K562 (cell line): ENCODE measurements around the gene GET4. TPM values are rescaled to one million over a fixed set of nuclear protein-coding genes. Genes with fewer than 3 reads are reported as not detected.
A peak's percentile ranks its signal among the peaks of the same experiment; 100 is the strongest.

ENCODE experiments used
- CEBPB ChIP-seq: fragments of 450-650 bp; IDR thresholded peaks from 2 replicates; pipeline ENCODE4 v1.6.1; 2016; ENCODE audit warnings: missing genetic modification characterization, missing compliant biosample characterization
- DPF2 ChIP-seq: fragments of 450-650 bp; IDR thresholded peaks from 2 replicates; pipeline ENCODE4 v1.6.1; 2016
- EGR1 ChIP-seq: fragments of 450-650 bp; conservative IDR thresholded peaks from 2 replicates; pipeline ENCODE4 v1.6.1; 2017; ENCODE audit warnings: mild to moderate bottlenecking
- ETV5 ChIP-seq: sonication (generic); formaldehyde crosslinking; IDR thresholded peaks from 2 replicates; pipeline ENCODE4 v1.4.0; 2020; ENCODE audit warnings: low read depth, mild to moderate bottlenecking, missing genetic modification reagents
- FOXA3 ChIP-seq, 2 experiments: fragments of 450-650 bp in 1 of 2; sonication (generic) in 1 of 2; formaldehyde crosslinking; IDR thresholded peaks in 1 of 2; conservative IDR thresholded peaks in 1 of 2; 2 replicates each; pipeline versions ENCODE4 v1.4.0 to v1.8.0; 2020 to 2022; ENCODE audit warnings: mild to moderate bottlenecking in 2 of 2, missing genetic modification reagents in 1 of 2
- MAZ ChIP-seq, 2 experiments: fragments of 450-650 bp in 1 of 2; sonication (generic) in 1 of 2; formaldehyde crosslinking; IDR thresholded peaks in 1 of 2; conservative IDR thresholded peaks in 1 of 2; 2 replicates each; pipeline versions ENCODE4 v1.4.0 to v1.5.0; 2020; ENCODE audit warnings: mild to moderate bottlenecking in 1 of 2, missing genetic modification reagents in 1 of 2
- NFIC ChIP-seq: fragments of 450-650 bp; IDR thresholded peaks from 2 replicates; pipeline ENCODE4 v1.6.1; 2017; ENCODE audit warnings: mild to moderate bottlenecking, inconsistent platforms
- PKNOX1 ChIP-seq: fragments of 450-650 bp; IDR thresholded peaks from 2 replicates; pipeline ENCODE4 v1.6.1; 2016
- PURB ChIP-seq: sonication (generic); formaldehyde crosslinking; IDR thresholded peaks from 2 replicates; pipeline ENCODE4 v1.9.0; 2021; ENCODE audit warnings: low read depth, mild to moderate bottlenecking, missing genetic modification reagents
- RBFOX2 ChIP-seq: fragments of 200-400 bp; formaldehyde crosslinking; IDR thresholded peaks from 2 replicates; pipeline ENCODE4 v1.6.1; 2017; ENCODE audit warnings: low read depth, mild to moderate bottlenecking, low read length, moderate library complexity
- SMAD4 ChIP-seq: fragments of 250-450 bp; sonication (Bioruptor Pico); conservative IDR thresholded peaks from 2 replicates; pipeline ENCODE4 v1.8.0; 2021; ENCODE audit warnings: inconsistent platforms, mild to moderate bottlenecking, moderate library complexity
- SMARCA4 ChIP-seq: fragments of 450-650 bp; IDR thresholded peaks from 2 replicates; pipeline ENCODE4 v1.6.1; 2016
- SMARCA5 ChIP-seq: fragments of 450-650 bp; IDR thresholded peaks from 2 replicates; pipeline ENCODE4 v1.6.1; 2016
- SMARCE1 ChIP-seq: fragments of 450-650 bp; IDR thresholded peaks from 2 replicates; pipeline ENCODE4 v1.7.1; 2016; ENCODE audit warnings: mild to moderate bottlenecking
- SRF ChIP-seq, 2 experiments: fragments of 250-450, 450-650 bp in 1 of 2; sonication (Bioruptor Pico) in 1 of 2; sonication (generic) in 1 of 2; formaldehyde crosslinking; IDR thresholded peaks; 2 replicates each; pipeline versions ENCODE4 v1.5.0 to v1.5.1; 2020 to 2022; ENCODE audit warnings: mild to moderate bottlenecking in 1 of 2, missing genetic modification reagents in 1 of 2
- TAF1 ChIP-seq: IDR thresholded peaks from 2 replicates; pipeline ENCODE4 v1.6.1; 2011; ENCODE audit warnings: mild to moderate bottlenecking, low read length, moderate library complexity; ENCODE audit not compliant: insufficient read depth, control insufficient read depth, severe bottlenecking; ENCODE audit errors: extremely low read depth
- TFAP4 ChIP-seq: sonication (generic); formaldehyde crosslinking; IDR thresholded peaks from 2 replicates; pipeline ENCODE4 v1.8.0; 2022; ENCODE audit warnings: missing genetic modification reagents, mild to moderate bottlenecking, moderate library complexity, borderline replicate concordance
- VEZF1 ChIP-seq: fragments of 200-800 bp; sonication (Bioruptor generic); IDR thresholded peaks from 2 replicates; pipeline ENCODE4 v1.6.1; 2017; ENCODE audit warnings: missing genetic modification characterization, missing compliant biosample characterization
- ZNF511 ChIP-seq: sonication (generic); formaldehyde crosslinking; IDR thresholded peaks from 2 replicates; pipeline ENCODE4 v1.8.0; 2022; ENCODE audit warnings: mild to moderate bottlenecking, missing genetic modification reagents
- ZNF79 ChIP-seq: fragments of 250-450 bp; sonication (Bioruptor Pico); IDR thresholded peaks from 2 replicates; pipeline ENCODE4 v1.4.0; 2020; ENCODE audit warnings: low read depth, mild to moderate bottlenecking, moderate library complexity
- polyA plus RNA-seq, 8 experiments: library from polyadenylated mRNA; depleted of rRNA in 4 of 8; stranded (reverse) in 5 of 8; unstranded in 3 of 8; fragments of >200 nt; fragmentation: Nextera tagmentation in 2 of 8; fragmentation: Illumina TruSeq in 1 of 8; extraction: Ambion mirVana in 2 of 8; extraction: Trizol in 1 of 8; gene quantifications; 2 replicates each; pipeline versions ENCODE4 v1.2.1 to v1.2.3, GENCODE V29; 2011 to 2014; ENCODE audit warnings: inconsistent platforms in 1 of 8, missing spikeins in 1 of 8
- total RNA-seq, 7 experiments: library from RNA; depleted of rRNA in 6 of 7; stranded (reverse); fragments of >200 nt in 6 of 7; fragmentation: Illumina TruSeq in 2 of 7; extraction: Trizol in 2 of 7; gene quantifications; 2 replicates each; pipeline versions ENCODE4 v1.2.1 to v1.2.3, GENCODE V29; 2011 to 2021; ENCODE audit warnings: low replicate concordance in 1 of 7
- TF ChIP-seq, protein P1 (sequence below): fragments of 250-450 bp; sonication (Bioruptor Pico); IDR thresholded peaks from 2 replicates; pipeline ENCODE4 v1.4.0; 2020; ENCODE audit warnings: mild to moderate bottlenecking, moderate library complexity

Gene GET4
- total and polyA plus RNA-seq, 9 of the 15 experiments (the other 6 are each of a cell fraction or from before 2014, with no cell fraction given), result 0.99 to 122 (median 40.4) TPM

DNA sequence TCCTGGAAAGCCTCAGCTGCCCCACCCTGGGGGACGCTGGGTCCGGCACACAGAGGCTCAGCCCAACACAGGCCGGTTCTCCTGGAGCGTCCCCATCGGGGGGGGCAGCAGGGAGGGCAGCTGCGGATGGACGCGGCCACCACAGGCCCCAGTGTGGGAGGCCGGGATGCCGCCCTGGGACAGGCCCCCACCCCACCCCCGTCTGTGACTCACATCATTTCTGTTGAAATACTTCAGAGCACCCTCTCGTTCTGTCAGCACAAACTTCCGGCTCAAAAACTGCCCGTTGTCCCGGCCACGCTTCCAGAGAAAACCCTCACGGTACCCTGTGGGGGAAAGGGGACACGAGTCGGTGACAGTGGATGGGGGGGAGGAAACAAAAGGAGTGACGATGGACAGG, 28.5 kb downstream of the GET4 start (continued):
- TF ChIP-seq FOXA3 (CRISPR knock-in tag; conservative IDR thresholded peaks at IDR 0.05 in 1 of 2, IDR thresholded peaks at IDR 0.05 in 1 of 2) (no peak), PKNOX1 (peak; percentile 48), ETV5 (CRISPR knock-in tag) (peak; percentile 76; the same call in 1 of the 2 replicates), SMARCE1 (0 out of 2 replicates have a peak, but pooled peaks have one; percentile 36), SMARCA5 (0 out of 2 replicates have a peak, but pooled peaks have one; percentile 27), SMAD4 (CRISPR knock-in tag) (peak; percentile 25; the same call in 1 of the 2 replicates), SRF (CRISPR knock-in tag; IDR thresholded peaks at IDR 0.05) (peak in 1 of 2 experiments; percentile 29; a peak in 1 of 4 replicates), TAF1 (no peak), CEBPB (tag) (0 out of 2 replicates have a peak, but pooled peaks have one; percentile 32), TFAP4 (CRISPR knock-in tag) (peak; percentile 50; the same call in 1 of the 2 replicates), ZNF79 (CRISPR knock-in tag) (no peak), EGR1 (peak; percentile 26; the same call in 1 of the 2 replicates), DPF2 (peak; percentile 41), SMARCA4 (peak; percentile 67; the same call in 1 of the 2 replicates), PURB (no peak), RBFOX2 (peak; percentile 48; the same call in 1 of the 2 replicates), MAZ (CRISPR knock-in tag; conservative IDR thresholded peaks at IDR 0.05 in 1 of 2, IDR thresholded peaks at IDR 0.05 in 1 of 2) (peak; percentile 78 to 84), VEZF1 (CRISPR knock-in tag) (peak; percentile 80), ZNF511 (CRISPR knock-in tag) (0 out of 2 replicates have a peak, but pooled peaks have one; percentile 31), NFIC (0 out of 2 replicates have a peak, but pooled peaks have one; percentile 14)
- TF ChIP-seq, protein P1, sequence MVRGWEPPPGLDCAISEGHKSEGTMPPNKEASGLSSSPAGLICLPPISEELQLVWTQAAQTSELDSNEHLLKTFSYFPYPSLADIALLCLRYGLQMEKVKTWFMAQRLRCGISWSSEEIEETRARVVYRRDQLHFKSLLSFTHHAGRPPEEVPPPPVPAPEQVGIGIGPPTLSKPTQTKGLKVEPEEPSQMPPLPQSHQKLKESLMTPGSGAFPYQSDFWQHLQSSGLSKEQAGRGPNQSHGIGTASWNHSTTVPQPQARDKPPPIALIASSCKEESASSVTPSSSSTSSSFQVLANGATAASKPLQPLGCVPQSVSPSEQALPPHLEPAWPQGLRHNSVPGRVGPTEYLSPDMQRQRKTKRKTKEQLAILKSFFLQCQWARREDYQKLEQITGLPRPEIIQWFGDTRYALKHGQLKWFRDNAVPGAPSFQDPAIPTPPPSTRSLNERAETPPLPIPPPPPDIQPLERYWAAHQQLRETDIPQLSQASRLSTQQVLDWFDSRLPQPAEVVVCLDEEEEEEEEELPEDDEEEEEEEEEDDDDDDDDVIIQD, result no peak
